Right ventricle myocardium superior (tissue), 1 donor: Measurements from ENCODE around the gene EFL1. TPM values are rescaled to one million over a fixed set of nuclear protein-coding genes. Genes with fewer than 3 reads are reported as not detected.

Source experiments
- ATAC-seq: fragments of 200-7000 bp; cut with Tn5 transposase; one replicate; pipeline ENCODE4 v1.9.1; 2020; ENCODE audit warnings: mild to moderate bottlenecking; ENCODE audit not compliant: poor library complexity
- DNase-seq: peaks from one replicate; pipeline ENCODE4 v3.0.0-alpha.2; 2020
- intact Hi-C: fragments of 100-400 bp; cut with DNase I; formaldehyde crosslinking; loops from one replicate; pipeline ENCODE4 v1.11.2; 2022
- total RNA-seq: library from RNA; stranded (reverse); fragmentation: NEBNext Ultra II Directional; extraction: Animal tissue kit (Norgen Biotek cat#: 25700); gene quantifications from one replicate; pipeline ENCODE4 v1.2.1, GENCODE V29; 2021
- donor health status: DM: no; HTN: yes; CAD: no; lungs with severe emphysema.

EFL1 gene
- total RNA-seq, 1 donor from 2014 or later, result 14.9 TPM

- ATAC-seq (no peak), DNase-seq (no peak)
- intact Hi-C loops, result no loop called here
Measured at GRCh38 chr15:82178061-82178460, 84.5 kb downstream of the EFL1 start.

GRCh38 chr15:82177291-82178010 is 85.1 kb downstream of the EFL1 start:
- ATAC-seq, result no peak
- intact Hi-C loops, result no loop called here

GRCh38 chr15:82176542-82176941 is 86.0 kb downstream of the EFL1 start:
- no peak for DNase-seq

More at GRCh38 chr15:82177291-82178010, 85.1 kb downstream of the EFL1 start:
- DNase-seq, result no peak

GRCh38 chr15:82174471-82175235 is 87.9 kb downstream of the EFL1 start:
- intact Hi-C loops, result no loop called here
- ATAC-seq (no peak), DNase-seq (no peak)

More at GRCh38 chr15:82176542-82176941, 86.0 kb downstream of the EFL1 start:
- no peak for ATAC-seq
- intact Hi-C loops, result no loop called here

- intact Hi-C loops, result no loop called here
- ATAC-seq, result no peak
- no peak for DNase-seq
Measured at GRCh38 chr15:82173108-82173507, 89.4 kb downstream of the EFL1 start.

GRCh38 chr15:82172506-82172905 is 90.0 kb downstream of the EFL1 start:
- ATAC-seq, result no peak
- intact Hi-C loops, result no loop called here

GRCh38 chr15:82168757-82169156 is 93.8 kb downstream of the EFL1 start:
- no peak for DNase-seq
- no peak for ATAC-seq
- intact Hi-C loops, result no loop called here

More at GRCh38 chr15:82172506-82172905, 90.0 kb downstream of the EFL1 start:
- no peak for DNase-seq

GRCh38 chr15:82168296-82168695 is 94.2 kb downstream of the EFL1 start:
- ATAC-seq, result no peak
- DNase-seq, result no peak
- intact Hi-C loops, result no loop called here

- ATAC-seq (no peak), DNase-seq (no peak)
- intact Hi-C loops, result no loop called here
Measured at GRCh38 chr15:82165948-82166376, 96.6 kb downstream of the EFL1 start.

GRCh38 chr15:82159922-82160321 is 102.6 kb downstream of the EFL1 start:
- no peak for DNase-seq
- intact Hi-C loops, result no loop called here
- ATAC-seq, result no peak

- DNase-seq (peak; percentile 44), ATAC-seq (no peak)
- intact Hi-C loops, result no loop called here
Measured at GRCh38 chr15:82158811-82159210, 103.7 kb downstream of the EFL1 start.

GRCh38 chr15:82150645-82151044 is 111.9 kb downstream of the EFL1 start:
- intact Hi-C loops, result no loop called here
- no peak for ATAC-seq

GRCh38 chr15:82146990-82147461 is 115.5 kb downstream of the EFL1 start:
- intact Hi-C loops, result no loop called here
- ATAC-seq (no peak), DNase-seq (no peak)

More at GRCh38 chr15:82150645-82151044, 111.9 kb downstream of the EFL1 start:
- no peak for DNase-seq

- ATAC-seq (no peak), DNase-seq (no peak)
- intact Hi-C loops, result no loop called here
Measured at GRCh38 chr15:82146576-82146975, 116.0 kb downstream of the EFL1 start.

- intact Hi-C loops, result no loop called here
- ATAC-seq, result peak; percentile 45
- DNase-seq, result no peak
Measured at GRCh38 chr15:82143390-82144385, 118.8 kb downstream of the EFL1 start.

GRCh38 chr15:82140886-82141285 is 121.6 kb downstream of the EFL1 start:
- no peak for DNase-seq
- ATAC-seq, result no peak
- intact Hi-C loops, result no loop called here

- ATAC-seq, result no peak
- intact Hi-C loops, result no loop called here
- DNase-seq, result no peak
Measured at GRCh38 chr15:82139823-82140268, 122.7 kb downstream of the EFL1 start.

GRCh38 chr15:82138306-82138705 is 124.2 kb downstream of the EFL1 start:
- no peak for DNase-seq
- no peak for ATAC-seq
- intact Hi-C loops, result no loop called here

- no peak for DNase-seq
- intact Hi-C loops, result no loop called here
- no peak for ATAC-seq
Measured at GRCh38 chr15:82137261-82137660, 125.3 kb downstream of the EFL1 start.
